ENCODE measurements around the gene MSH5.

DNA sequence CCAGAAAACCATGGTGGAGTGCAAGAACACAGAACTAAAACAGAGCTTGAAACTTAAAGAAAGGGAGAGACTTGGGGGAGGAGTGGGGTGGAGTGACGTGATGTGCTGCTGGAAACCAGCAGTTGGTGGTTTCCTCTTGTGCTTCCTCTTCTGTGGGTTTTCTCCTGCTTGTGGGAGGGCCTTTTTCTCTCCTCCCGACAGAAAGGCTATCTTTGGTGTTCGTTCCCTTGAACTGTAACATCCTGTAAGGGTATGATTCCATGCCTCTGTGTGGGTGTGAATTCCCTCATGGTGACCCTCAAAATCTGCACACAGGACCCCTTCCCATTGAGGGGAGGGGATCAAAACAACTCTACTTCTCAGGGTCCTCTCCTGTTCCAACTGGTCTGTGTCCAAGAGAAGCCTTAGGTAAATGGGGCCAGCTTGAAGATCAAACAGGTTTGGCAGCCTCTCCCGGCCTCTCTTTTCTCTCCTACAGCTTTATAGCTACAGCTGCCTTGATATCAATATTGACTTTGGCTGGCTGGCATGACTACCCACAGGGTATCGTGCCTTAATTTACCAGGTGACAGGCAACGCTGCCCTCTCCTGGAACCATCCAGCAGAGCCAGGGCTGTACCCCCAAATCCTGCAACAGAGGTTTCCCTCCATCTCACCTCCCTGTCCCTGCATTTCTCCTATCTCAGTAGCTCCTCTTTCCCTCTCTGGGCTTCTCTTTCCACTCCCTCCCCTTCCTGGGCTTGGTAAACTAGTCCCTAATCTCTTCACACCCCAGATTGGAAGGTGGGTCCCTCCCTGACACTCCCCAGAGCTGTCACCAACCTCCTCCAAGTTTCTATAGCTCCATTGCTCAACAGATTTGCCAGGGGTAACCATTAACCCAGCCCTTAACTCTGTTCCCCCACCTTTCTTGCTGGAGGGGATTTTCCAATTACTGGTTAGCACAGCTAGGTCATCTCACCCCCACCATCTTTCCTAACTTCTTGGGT is 1.5 kb upstream of the MSH5 start:
- TF ChIP-seq, protein P1, sequence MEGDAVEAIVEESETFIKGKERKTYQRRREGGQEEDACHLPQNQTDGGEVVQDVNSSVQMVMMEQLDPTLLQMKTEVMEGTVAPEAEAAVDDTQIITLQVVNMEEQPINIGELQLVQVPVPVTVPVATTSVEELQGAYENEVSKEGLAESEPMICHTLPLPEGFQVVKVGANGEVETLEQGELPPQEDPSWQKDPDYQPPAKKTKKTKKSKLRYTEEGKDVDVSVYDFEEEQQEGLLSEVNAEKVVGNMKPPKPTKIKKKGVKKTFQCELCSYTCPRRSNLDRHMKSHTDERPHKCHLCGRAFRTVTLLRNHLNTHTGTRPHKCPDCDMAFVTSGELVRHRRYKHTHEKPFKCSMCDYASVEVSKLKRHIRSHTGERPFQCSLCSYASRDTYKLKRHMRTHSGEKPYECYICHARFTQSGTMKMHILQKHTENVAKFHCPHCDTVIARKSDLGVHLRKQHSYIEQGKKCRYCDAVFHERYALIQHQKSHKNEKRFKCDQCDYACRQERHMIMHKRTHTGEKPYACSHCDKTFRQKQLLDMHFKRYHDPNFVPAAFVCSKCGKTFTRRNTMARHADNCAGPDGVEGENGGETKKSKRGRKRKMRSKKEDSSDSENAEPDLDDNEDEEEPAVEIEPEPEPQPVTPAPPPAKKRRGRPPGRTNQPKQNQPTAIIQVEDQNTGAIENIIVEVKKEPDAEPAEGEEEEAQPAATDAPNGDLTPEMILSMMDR (conservative IDR thresholded peaks at IDR 0.05 in 1 of 2, IDR thresholded peaks at IDR 0.05 in 1 of 2; ENCODE audit: extremely low read depth in 1 of 2, insufficient read depth in 1 of 2, low read depth in 1 of 2, low read length in 2 of 2) = peak; percentile 9 to 40
- TF ChIP-seq EZH2 (IDR thresholded peaks at IDR 0.05; ENCODE audit: borderline replicate concordance, low read length) = no peak
